Colonic mucosa (tissue), 4 donors: ENCODE data around the gene FOXP1. TPM values are rescaled to one million over a fixed set of nuclear protein-coding genes. Genes with fewer than 3 reads are reported as not detected.
A peak's percentile ranks its signal among the peaks of the same experiment; 100 is the strongest.

Experiments used
- DNase-seq: peaks from one replicate; pipeline ENCODE4 v3.0.0-alpha.2; 2020
- H3K27ac ChIP-seq: fragments of 200-600 bp; one replicate; pipeline ENCODE4 v1.8.0; 2021
- H3K27me3 ChIP-seq: fragments of 200-600 bp; one replicate; pipeline ENCODE4 v1.8.0; 2021
- H3K36me3 ChIP-seq: fragments of 200-600 bp; one replicate; pipeline ENCODE4 v1.8.0; 2021
- H3K4me1 ChIP-seq: fragments of 200-600 bp; one replicate; pipeline ENCODE4 v1.8.0; 2021; ENCODE audit warnings: mild to moderate bottlenecking
- H3K4me3 ChIP-seq: fragments of 200-600 bp; one replicate; pipeline ENCODE4 v1.8.0; 2021
- H3K9ac ChIP-seq, 2 donors: one replicate each; pipeline ENCODE4 v1.7.0; 2013; ENCODE audit warnings: control low read depth in 2 of 2, low read depth in 2 of 2, low read length in 2 of 2
- H3K9me3 ChIP-seq: fragments of 200-600 bp; one replicate; pipeline ENCODE4 v1.8.0; 2021
- CTCF ChIP-seq: fragments of 200-600 bp; IDR thresholded peaks from one replicate; pipeline ENCODE4 v1.8.0; 2022; ENCODE audit warnings: antibody characterized with exemption, mild to moderate bottlenecking
- intact Hi-C: fragments of 100-400 bp; cut with DNase I; formaldehyde crosslinking; loops from one replicate; pipeline ENCODE4 v1.14.1; 2022
- total RNA-seq, 2 donors: library from RNA; stranded (reverse); fragmentation: NEBNext Ultra II Directional in 1 of 2; extraction: Animal tissue kit (Norgen Biotek cat#: 25700) in 1 of 2; gene quantifications; one replicate each; pipeline ENCODE4 v1.2.1, GENCODE V29; 2021
- donor health status: healthy.
- donor health status: DM: no; HTN: no; CAD: no.
- donor health status: DM: no; HTN: no; CAD: no.

FOXP1 gene
- total RNA-seq, 2 donors from 2014 or later: 127 to 128 TPM

GRCh38 chr3:71565316-71565715, 18.2 kb downstream of the FOXP1 start:
- intact Hi-C loops: no loop called here
- no peak for TF ChIP-seq CTCF
- no peaks in the 10 kb centered on the region for H3K9me3 ChIP-seq
- H3K36me3 ChIP-seq: no peaks in the 10 kb centered on the region
- H3K4me1 ChIP-seq: peaks cover 2% of the 10 kb centered on the region
- no peaks in the 10 kb centered on the region for H3K27me3 ChIP-seq
- DNase-seq: no peak
- no peak overlapping the region for H3K27ac ChIP-seq
- H3K9ac ChIP-seq: no peak overlapping the region
- no peak overlapping the region for H3K4me3 ChIP-seq

- Histone ChIP-seq H3K4me3 (no peak overlapping the region), H3K27ac (no peak overlapping the region), H3K36me3 (no peaks in the 10 kb centered on the region), H3K9me3 (no peaks in the 10 kb centered on the region), H3K4me1 (peaks cover 2% of the 10 kb centered on the region), H3K27me3 (no peaks in the 10 kb centered on the region), H3K9ac (no peak overlapping the region)
- no peak for TF ChIP-seq CTCF
- intact Hi-C loops: no loop called here
- no peak for DNase-seq
These were observed 19.2 kb downstream of the FOXP1 start for GRCh38 chr3:71564361-71564760.

GRCh38 chr3:71563827-71564226, 19.7 kb downstream of the FOXP1 start:
- no peak overlapping the region for H3K4me3 ChIP-seq
- no peak for TF ChIP-seq CTCF
- intact Hi-C loops: no loop called here
- no peaks in the 10 kb centered on the region for H3K9me3 ChIP-seq
- no peaks in the 10 kb centered on the region for H3K27me3 ChIP-seq
- no peak overlapping the region for H3K27ac ChIP-seq
- H3K9ac ChIP-seq: no peak overlapping the region
- peaks cover 2% of the 10 kb centered on the region for H3K4me1 ChIP-seq
- H3K36me3 ChIP-seq: no peaks in the 10 kb centered on the region
- no peak for DNase-seq

GRCh38 chr3:71562938-71563337, 20.6 kb downstream of the FOXP1 start:
- Histone ChIP-seq H3K36me3 (no peaks in the 10 kb centered on the region), H3K9ac (no peak overlapping the region), H3K4me3 (no peak overlapping the region), H3K9me3 (no peaks in the 10 kb centered on the region), H3K27me3 (no peaks in the 10 kb centered on the region), H3K4me1 (peaks cover 2% of the 10 kb centered on the region), H3K27ac (no peak overlapping the region)
- TF ChIP-seq CTCF: no peak
- intact Hi-C loops: no loop called here
- peak; percentile 48 for DNase-seq

GRCh38 chr3:71560665-71561064, 22.9 kb downstream of the FOXP1 start:
- no peak overlapping the region for H3K27ac ChIP-seq
- TF ChIP-seq CTCF: no peak
- H3K36me3 ChIP-seq: no peaks in the 10 kb centered on the region
- no peak overlapping the region for H3K4me3 ChIP-seq
- intact Hi-C loops: no loop called here
- DNase-seq: no peak
- H3K4me1 ChIP-seq: peaks cover 2% of the 10 kb centered on the region
- H3K9me3 ChIP-seq: no peaks in the 10 kb centered on the region
- no peak overlapping the region for H3K9ac ChIP-seq
- no peaks in the 10 kb centered on the region for H3K27me3 ChIP-seq
